HEK293 (cell line): Measurements from ENCODE around the gene PITPNM3.

Experiments used
- CTCF ChIA-PET: fragments of 350-600 bp; formaldehyde crosslinking; extraction: SDS; loops from one replicate; lab custom pipeline; 2021; ENCODE audit warnings: antibody characterized with exemption; lab: Yijun Ruan, JAX
- POLR2A ChIA-PET: fragments of 300-600 bp; formaldehyde crosslinking; extraction: SDS; loops from one replicate; lab custom pipeline; 2020; ENCODE audit warnings: antibody characterized with exemption, inconsistent platforms; lab: Yijun Ruan, JAX
- H3K27ac ChIP-seq: fragments of 200-500 bp; sonication (Bioruptor generic); 2 replicates; pipeline ENCODE4 v1.5.1; 2014; ENCODE audit warnings: low read depth, low read length, control low read depth, inconsistent platforms; ENCODE audit errors: extremely low read depth
- H3K36me3 ChIP-seq, 2 experiments: fragments of 200-500 bp in 1 of 2; sonication (Bioruptor generic) in 1 of 2; 1 replicate in 1 of 2; 2 replicates in 1 of 2; pipeline ENCODE4 v1.5.1; 2014 to 2017; ENCODE audit warnings: inconsistent platforms in 2 of 2, low read length in 2 of 2; ENCODE audit not compliant: control insufficient read depth in 2 of 2, insufficient read depth in 1 of 2
- H3K4me1 ChIP-seq: fragments of 200-500 bp; sonication (Bioruptor generic); 2 replicates; pipeline ENCODE4 v1.5.1; 2014; ENCODE audit warnings: mild to moderate bottlenecking, low read length, inconsistent platforms; ENCODE audit not compliant: control insufficient read depth, insufficient read depth
- H3K4me3 ChIP-seq: 2 replicates; pipeline ENCODE4 v1.5.1; 2011; ENCODE audit warnings: low read depth, mild to moderate bottlenecking, control low read depth, low read length, moderate library complexity
- H3K9me3 ChIP-seq: fragments of 200-500 bp; sonication (Bioruptor generic); 2 replicates; pipeline ENCODE4 v1.5.1; 2014; ENCODE audit warnings: low read depth, low read length, inconsistent platforms; ENCODE audit not compliant: control insufficient read depth, insufficient read depth
- CTCF ChIP-seq: fragments of 450-650 bp; formaldehyde crosslinking; IDR thresholded peaks from 2 replicates; pipeline ENCODE4 v1.5.1; 2016; ENCODE audit warnings: missing biosample characterization, missing genetic modification characterization
- FEZF1 ChIP-seq: fragments of 450-650 bp; formaldehyde crosslinking; IDR thresholded peaks from 2 replicates; pipeline ENCODE4 v1.5.1; 2016; ENCODE audit warnings: missing biosample characterization, missing genetic modification characterization
- HOXC10 ChIP-seq: sonication (generic); formaldehyde crosslinking; IDR thresholded peaks from 2 replicates; pipeline ENCODE4 v1.8.1; 2023; ENCODE audit warnings: mild to moderate bottlenecking, missing genetic modification reagents
- KLF1 ChIP-seq: fragments of 450-650 bp; formaldehyde crosslinking; IDR thresholded peaks from 2 replicates; pipeline ENCODE4 v1.5.1; 2016; ENCODE audit warnings: missing biosample characterization, missing genetic modification characterization
- RBAK ChIP-seq: fragments of 450-650 bp; formaldehyde crosslinking; IDR thresholded peaks from 2 replicates; pipeline ENCODE4 v1.5.1; 2016; ENCODE audit warnings: missing biosample characterization, missing genetic modification characterization
- YY1 ChIP-seq: fragments of 450-650 bp; formaldehyde crosslinking; IDR thresholded peaks from 2 replicates; pipeline ENCODE4 v1.5.1; 2018; ENCODE audit warnings: missing biosample characterization, missing genetic modification characterization
- ZBTB10 ChIP-seq: fragments of 450-650 bp; formaldehyde crosslinking; IDR thresholded peaks from 2 replicates; pipeline ENCODE4 v1.5.1; 2016; ENCODE audit warnings: missing biosample characterization, missing genetic modification characterization
- ZFHX2 ChIP-seq: fragments of 450-650 bp; formaldehyde crosslinking; conservative IDR thresholded peaks from 2 replicates; pipeline ENCODE4 v1.5.1; 2016; ENCODE audit warnings: missing biosample characterization, missing genetic modification characterization
- ZNF354C ChIP-seq: fragments of 450-650 bp; formaldehyde crosslinking; IDR thresholded peaks from 2 replicates; pipeline ENCODE4 v1.5.1; 2016; ENCODE audit warnings: missing biosample characterization, missing genetic modification characterization, low read depth, borderline replicate concordance
- ZNF37A ChIP-seq: fragments of 450-650 bp; IDR thresholded peaks from 2 replicates; pipeline ENCODE4 v1.5.1; 2018; ENCODE audit warnings: missing biosample characterization, missing genetic modification characterization
- ZNF423 ChIP-seq: fragments of 450-650 bp; formaldehyde crosslinking; IDR thresholded peaks from 2 replicates; pipeline ENCODE4 v1.5.1; 2016; ENCODE audit warnings: missing biosample characterization, missing genetic modification characterization
- ZNF571 ChIP-seq: fragments of 450-650 bp; formaldehyde crosslinking; IDR thresholded peaks from 2 replicates; pipeline ENCODE4 v1.5.0; 2017; ENCODE audit warnings: missing biosample characterization, missing genetic modification characterization
- ZNF629 ChIP-seq: fragments of 450-650 bp; formaldehyde crosslinking; IDR thresholded peaks from 2 replicates; pipeline ENCODE4 v1.5.1; 2017; ENCODE audit warnings: missing biosample characterization, missing genetic modification characterization
- TF ChIP-seq, protein P1 (sequence below): fragments of 450-650 bp; formaldehyde crosslinking; IDR thresholded peaks from 2 replicates; pipeline ENCODE4 v1.5.1; 2016; ENCODE audit warnings: missing biosample characterization, missing genetic modification characterization
- TF ChIP-seq, protein P2 (sequence below): fragments of 450-650 bp; formaldehyde crosslinking; IDR thresholded peaks from 2 replicates; pipeline ENCODE4 v1.5.1; 2016; ENCODE audit warnings: missing biosample characterization, missing genetic modification characterization
- TF ChIP-seq, protein P3 (sequence below): fragments of 450-650 bp; formaldehyde crosslinking; IDR thresholded peaks from 2 replicates; pipeline ENCODE4 v1.5.1; 2016; ENCODE audit warnings: missing biosample characterization, missing genetic modification characterization
- TF ChIP-seq, protein P4 (sequence below): fragments of 450-650 bp; formaldehyde crosslinking; IDR thresholded peaks from 2 replicates; pipeline ENCODE4 v1.5.1; 2017; ENCODE audit warnings: missing biosample characterization, missing genetic modification characterization

Gene PITPNM3

GRCh38 chr17:6592173-6592572 lies 35.8 kb upstream of the PITPNM3 start:
- Histone ChIP-seq H3K4me1 (no peaks in the 10 kb centered on the region), H3K27ac (no peak overlapping the region), H3K9me3 (no peaks in the 10 kb centered on the region)
- CTCF ChIA-PET = no interaction called here
- TF ChIP-seq, protein P1, sequence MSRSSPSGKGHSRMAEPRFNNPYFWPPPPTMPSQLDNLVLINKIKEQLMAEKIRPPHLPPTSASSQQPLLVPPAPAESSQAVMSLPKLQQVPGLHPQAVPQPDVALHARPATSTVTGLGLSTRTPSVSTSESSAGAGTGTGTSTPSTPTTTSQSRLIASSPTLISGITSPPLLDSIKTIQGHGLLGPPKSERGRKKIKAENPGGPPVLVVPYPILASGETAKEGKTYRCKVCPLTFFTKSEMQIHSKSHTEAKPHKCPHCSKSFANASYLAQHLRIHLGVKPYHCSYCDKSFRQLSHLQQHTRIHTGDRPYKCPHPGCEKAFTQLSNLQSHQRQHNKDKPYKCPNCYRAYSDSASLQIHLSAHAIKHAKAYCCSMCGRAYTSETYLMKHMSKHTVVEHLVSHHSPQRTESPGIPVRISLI (tag by site-specific recombination) = no peak
- TF ChIP-seq, protein P2, sequence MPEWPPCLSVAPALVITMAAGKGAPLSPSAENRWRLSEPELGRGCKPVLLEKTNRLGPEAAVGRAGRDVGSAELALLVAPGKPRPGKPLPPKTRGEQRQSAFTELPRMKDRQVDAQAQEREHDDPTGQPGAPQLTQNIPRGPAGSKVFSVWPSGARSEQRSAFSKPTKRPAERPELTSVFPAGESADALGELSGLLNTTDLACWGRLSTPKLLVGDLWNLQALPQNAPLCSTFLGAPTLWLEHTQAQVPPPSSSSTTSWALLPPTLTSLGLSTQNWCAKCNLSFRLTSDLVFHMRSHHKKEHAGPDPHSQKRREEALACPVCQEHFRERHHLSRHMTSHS = no peak
- TF ChIP-seq ZNF571 (tag by site-specific recombination) = no peak
- TF ChIP-seq, protein P3, sequence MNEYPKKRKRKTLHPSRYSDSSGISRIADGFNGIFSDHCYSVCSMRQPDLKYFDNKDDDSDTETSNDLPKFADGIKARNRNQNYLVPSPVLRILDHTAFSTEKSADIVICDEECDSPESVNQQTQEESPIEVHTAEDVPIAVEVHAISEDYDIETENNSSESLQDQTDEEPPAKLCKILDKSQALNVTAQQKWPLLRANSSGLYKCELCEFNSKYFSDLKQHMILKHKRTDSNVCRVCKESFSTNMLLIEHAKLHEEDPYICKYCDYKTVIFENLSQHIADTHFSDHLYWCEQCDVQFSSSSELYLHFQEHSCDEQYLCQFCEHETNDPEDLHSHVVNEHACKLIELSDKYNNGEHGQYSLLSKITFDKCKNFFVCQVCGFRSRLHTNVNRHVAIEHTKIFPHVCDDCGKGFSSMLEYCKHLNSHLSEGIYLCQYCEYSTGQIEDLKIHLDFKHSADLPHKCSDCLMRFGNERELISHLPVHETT = no peak
- TF ChIP-seq FEZF1 (tag by site-specific recombination) = no peak
- TF ChIP-seq, all 188 proteins: peak for 0
- POLR2A ChIA-PET = no interaction called here
- Histone ChIP-seq H3K36me3 (peaks cover 78 to 99% of the 10 kb centered on the region in 2 experiments), H3K4me3 (no peak overlapping the region)

DNA sequence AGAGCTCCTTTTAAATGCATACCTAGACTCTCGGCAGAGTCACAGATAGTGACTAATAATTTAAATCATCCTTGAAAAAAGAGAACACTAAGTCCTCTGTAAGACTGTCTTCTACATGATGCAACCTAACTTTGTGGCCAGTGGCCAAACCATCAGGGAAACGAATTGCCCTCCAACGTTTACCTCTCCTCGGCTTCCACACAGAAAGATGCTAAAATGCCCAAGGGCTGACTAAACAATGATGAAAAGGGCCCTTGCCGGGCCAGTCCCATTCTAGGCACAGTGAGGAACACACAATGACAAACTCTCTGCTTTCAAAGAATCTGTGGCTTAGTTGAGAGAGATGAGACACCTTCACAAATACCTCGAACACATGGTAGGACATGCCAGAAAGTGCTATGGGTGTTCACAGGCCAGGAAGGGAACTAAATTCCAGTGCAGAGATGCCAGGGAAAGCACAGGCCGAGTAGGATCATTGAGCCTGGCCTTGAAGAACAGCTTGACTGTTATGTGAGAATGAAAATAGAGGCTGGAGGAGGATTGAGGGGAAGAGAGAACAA lies 35.3 kb upstream of the PITPNM3 start:
- ChIA-PET CTCF (no interaction called here), POLR2A (no interaction called here)
- no peaks in the 10 kb centered on the region for H3K4me1 ChIP-seq
- H3K27ac ChIP-seq = no peak overlapping the region
- H3K4me3 ChIP-seq = no peak overlapping the region
- H3K36me3 ChIP-seq = peaks cover 80 to 99% of the 10 kb centered on the region in 2 experiments
- no peaks in the 10 kb centered on the region for H3K9me3 ChIP-seq
- TF ChIP-seq ZNF37A (tag by site-specific recombination) = no peak
- no peak for TF ChIP-seq YY1 (tag by site-specific recombination)
- TF ChIP-seq ZFHX2 (tag by site-specific recombination) = no peak
- TF ChIP-seq, protein P4, sequence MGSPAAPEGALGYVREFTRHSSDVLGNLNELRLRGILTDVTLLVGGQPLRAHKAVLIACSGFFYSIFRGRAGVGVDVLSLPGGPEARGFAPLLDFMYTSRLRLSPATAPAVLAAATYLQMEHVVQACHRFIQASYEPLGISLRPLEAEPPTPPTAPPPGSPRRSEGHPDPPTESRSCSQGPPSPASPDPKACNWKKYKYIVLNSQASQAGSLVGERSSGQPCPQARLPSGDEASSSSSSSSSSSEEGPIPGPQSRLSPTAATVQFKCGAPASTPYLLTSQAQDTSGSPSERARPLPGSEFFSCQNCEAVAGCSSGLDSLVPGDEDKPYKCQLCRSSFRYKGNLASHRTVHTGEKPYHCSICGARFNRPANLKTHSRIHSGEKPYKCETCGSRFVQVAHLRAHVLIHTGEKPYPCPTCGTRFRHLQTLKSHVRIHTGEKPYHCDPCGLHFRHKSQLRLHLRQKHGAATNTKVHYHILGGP = 0 out of 2 replicates have a peak, but pooled peaks have one; percentile 6
- no peak for TF ChIP-seq ZNF423 (tag by site-specific recombination)

GRCh38 chr17:6589266-6589946 lies 33.1 kb upstream of the PITPNM3 start:
- H3K36me3 ChIP-seq = peaks cover 81 to 99% of the 10 kb centered on the region in 2 experiments
- peaks cover 6% of the 10 kb centered on the region for H3K9me3 ChIP-seq
- POLR2A ChIA-PET = no interaction called here
- H3K27ac ChIP-seq = no peak overlapping the region
- TF ChIP-seq ZNF354C (tag by site-specific recombination) (no peak), HOXC10 (CRISPR knock-in tag) (no peak)
- no peak overlapping the region for H3K4me3 ChIP-seq
- no peaks in the 10 kb centered on the region for H3K4me1 ChIP-seq
- CTCF ChIA-PET = no interaction called here

DNA sequence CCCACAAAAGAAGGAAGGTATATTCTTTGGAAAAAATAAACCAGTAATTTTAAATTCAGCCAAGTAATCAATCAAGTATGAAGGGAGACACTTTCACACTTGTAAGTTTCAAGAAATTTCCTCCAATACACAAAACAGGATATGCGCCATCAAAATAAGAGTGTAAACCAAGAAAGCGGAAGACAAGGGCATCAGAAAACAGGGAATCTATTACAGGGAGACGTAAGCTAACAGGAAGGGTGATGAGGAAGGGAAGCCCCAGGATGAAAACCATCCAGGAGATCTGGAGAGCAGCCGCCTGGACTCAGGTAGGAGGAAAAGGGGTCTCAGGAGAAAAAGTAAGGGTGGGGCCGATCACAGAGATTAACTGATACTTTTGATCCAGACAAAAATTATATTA lies 31.8 kb upstream of the PITPNM3 start:
- ChIA-PET CTCF (no interaction called here), POLR2A (no interaction called here)
- H3K36me3 ChIP-seq = peaks cover 84 to 99% of the 10 kb centered on the region in 2 experiments
- no peak overlapping the region for H3K27ac ChIP-seq
- peaks cover 7% of the 10 kb centered on the region for H3K9me3 ChIP-seq
- no peak overlapping the region for H3K4me3 ChIP-seq
- H3K4me1 ChIP-seq = no peaks in the 10 kb centered on the region
- TF ChIP-seq CTCF (tag by site-specific recombination) (no peak), ZBTB10 (tag by site-specific recombination) (no peak), ZNF629 (tag by site-specific recombination) (no peak), RBAK (tag by site-specific recombination) (no peak), YY1 (tag by site-specific recombination) (no peak), KLF1 (no peak)
